DOHH2 (cell line): Measurements from ENCODE around the gene MGMT.

Experiments used
- H3F3A ChIP-seq: fragments of 200-600 bp; sonication (generic), shearing (Covaris generic); 2 replicates; pipeline ENCODE4 v1.6.0; 2016; ENCODE audit warnings: antibody characterized with exemption, mild to moderate bottlenecking; ENCODE audit not compliant: control insufficient read depth, insufficient read depth
- H3K27ac ChIP-seq: fragments of 200-600 bp; sonication (generic); 2 replicates; pipeline ENCODE4 v1.5.1; 2014; ENCODE audit warnings: low read depth, mild to moderate bottlenecking, low read length, moderate library complexity
- H3K27me3 ChIP-seq: fragments of 200-600 bp; sonication (generic); 2 replicates; pipeline ENCODE4 v1.6.1; 2014; ENCODE audit warnings: mild to moderate bottlenecking, low read length, mixed read lengths; ENCODE audit not compliant: control insufficient read depth
- H3K36me3 ChIP-seq: fragments of 200-600 bp; sonication (generic); 2 replicates; pipeline ENCODE4 v1.6.1; 2014; ENCODE audit warnings: mild to moderate bottlenecking, low read length, moderate library complexity, mixed read lengths; ENCODE audit not compliant: control insufficient read depth
- H3K4me1 ChIP-seq: fragments of 200-600 bp; sonication (generic); 2 replicates; pipeline ENCODE4 v1.6.1; 2014; ENCODE audit warnings: mild to moderate bottlenecking, low read length, mixed read lengths; ENCODE audit not compliant: control insufficient read depth
- H3K4me2 ChIP-seq: fragments of 200-600 bp; sonication (generic); 2 replicates; pipeline ENCODE4 v1.6.0; 2014; ENCODE audit warnings: mild to moderate bottlenecking, low read length, moderate library complexity
- H3K4me3 ChIP-seq: fragments of 200-600 bp; sonication (generic); 2 replicates; pipeline ENCODE4 v1.5.1; 2014; ENCODE audit warnings: mild to moderate bottlenecking, low read length, mixed read lengths
- H3K79me2 ChIP-seq: fragments of 200-600 bp; sonication (generic); 2 replicates; pipeline ENCODE4 v1.6.1; 2014; ENCODE audit warnings: mild to moderate bottlenecking, low read length, mixed read lengths; ENCODE audit not compliant: control insufficient read depth
- H3K9me2 ChIP-seq: fragments of 200-600 bp; sonication (generic); replicated peaks from 2 replicates; pipeline ENCODE4 v1.6.1; 2014; ENCODE audit warnings: mild to moderate bottlenecking, low read length, mixed read lengths; ENCODE audit not compliant: control insufficient read depth
- H3K9me3 ChIP-seq: fragments of 200-600 bp; sonication (generic); 2 replicates; pipeline ENCODE4 v1.6.1; 2014; ENCODE audit warnings: antibody characterized with exemption, low read length, mixed read lengths; ENCODE audit not compliant: control insufficient read depth, insufficient read depth
- H4K20me1 ChIP-seq: fragments of 200-600 bp; sonication (generic); 2 replicates; pipeline ENCODE4 v1.6.0; 2014; ENCODE audit warnings: low read depth, mild to moderate bottlenecking, antibody characterized with exemption, low read length, moderate library complexity; ENCODE audit not compliant: control insufficient read depth, insufficient read depth
- CTCF ChIP-seq: fragments of 200-600 bp; sonication (generic); IDR thresholded peaks from one replicate; pipeline ENCODE4 v1.5.1; 2014; ENCODE audit warnings: antibody characterized with exemption, mild to moderate bottlenecking, low read depth, low read length; ENCODE audit not compliant: poor library complexity, severe bottlenecking
- EZH2phosphoT487 ChIP-seq: fragments of 200-600 bp; sonication (generic); IDR thresholded peaks from 2 replicates; pipeline ENCODE4 v1.6.1; 2017; ENCODE audit warnings: borderline replicate concordance, mild to moderate bottlenecking, antibody characterized with exemption, low read length, moderate library complexity, mixed read lengths

The MGMT gene

GRCh38 chr10:129511086-129511485, 44.0 kb downstream of the MGMT start:
- Histone ChIP-seq H3K9me2 (no peaks in the 10 kb centered on the region), H3K4me2 (no peak overlapping the region), H3K4me3 (no peak overlapping the region), H3K27ac (no peak overlapping the region), H3K9me3 (peaks cover 13% of the 10 kb centered on the region), H3K4me1 (no peaks in the 10 kb centered on the region), H3K27me3 (no peaks in the 10 kb centered on the region), H4K20me1 (no peaks in the 10 kb centered on the region), H3K79me2 (peaks cover 12% of the 10 kb centered on the region), H3F3A (no peaks in the 10 kb centered on the region; the same call in 1 of the 2 replicates), H3K36me3 (no peaks in the 10 kb centered on the region)
- no peak for TF ChIP-seq CTCF
- TF ChIP-seq EZH2phosphoT487 = no peak

DNA sequence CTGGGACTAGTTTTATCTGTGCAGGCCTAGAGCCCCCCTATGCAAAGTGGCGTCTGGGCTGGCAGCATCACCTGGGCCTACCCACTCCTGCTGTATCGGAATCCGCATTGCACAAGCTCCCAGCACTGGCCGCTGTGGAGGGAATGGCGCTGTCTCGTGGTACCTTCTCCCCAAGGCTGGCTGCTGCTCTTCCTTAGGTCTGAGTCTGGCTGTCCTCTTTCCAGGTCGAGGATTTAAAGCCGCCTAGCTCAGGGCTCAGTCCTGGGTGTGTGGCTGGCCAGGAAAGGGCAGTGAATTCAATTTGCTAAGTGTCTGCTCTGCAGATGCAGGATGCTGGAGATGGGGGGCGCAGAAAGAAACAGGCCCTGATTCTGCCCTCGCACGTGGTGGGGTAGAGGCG, 44.7 kb downstream of the MGMT start:
- Histone ChIP-seq H3F3A (no peaks in the 10 kb centered on the region; the same call in 1 of the 2 replicates), H3K4me3 (no peak overlapping the region), H3K9me3 (peaks cover 7% of the 10 kb centered on the region; the same call in 1 of the 2 replicates), H3K9me2 (no peaks in the 10 kb centered on the region), H3K36me3 (no peaks in the 10 kb centered on the region), H3K79me2 (peaks cover 8% of the 10 kb centered on the region), H3K4me1 (no peaks in the 10 kb centered on the region), H4K20me1 (no peaks in the 10 kb centered on the region), H3K27me3 (no peaks in the 10 kb centered on the region), H3K27ac (no peak overlapping the region), H3K4me2 (no peak overlapping the region)
- TF ChIP-seq CTCF = no peak
- no peak for TF ChIP-seq EZH2phosphoT487

- Histone ChIP-seq H3K4me2 (no peak overlapping the region), H3K9me2 (no peaks in the 10 kb centered on the region), H3K4me3 (no peak overlapping the region), H3K27me3 (no peaks in the 10 kb centered on the region), H4K20me1 (no peaks in the 10 kb centered on the region), H3K27ac (no peak overlapping the region), H3K36me3 (no peaks in the 10 kb centered on the region), H3K4me1 (no peaks in the 10 kb centered on the region), H3K9me3 (0 out of 2 replicates have a peak, but pooled peaks cover 2% of the 10 kb centered on the region), H3K79me2 (no peaks in the 10 kb centered on the region; the same call in 1 of the 2 replicates), H3F3A (no peaks in the 10 kb centered on the region; the same call in 1 of the 2 replicates)
- no peak for TF ChIP-seq EZH2phosphoT487
- no peak for TF ChIP-seq CTCF
These were observed 46.3 kb downstream of the MGMT start for GRCh38 chr10:129513312-129513711.
